Activated CD8-positive, alpha-beta memory T cell treated with anti-CD3 and anti-CD28 coated beads, Interleukin-2, amount 50 U/mL, for 24 hours (primary cell): ENCODE data around the gene DACH1.
"Not testable (repeated sequence)": the region's sequence is repeated elsewhere in the genome, so short reads cannot be mapped to it uniquely, and the experiment has no call there.

ENCODE experiments used
- DNase-seq: peaks from one replicate; pipeline ENCODE4 v3.0.0-alpha.2; 2020; ENCODE audit errors: extremely low read depth

The DACH1 gene

GRCh38 chr13:71867131-71867814 is at the start of gene DACH1:
Gene DACH1, minus strand, starts transcription at chr13:71867204.
- DNase-seq, result no peak

GRCh38 chr13:71913717-71914116 is 46.7 kb upstream of the DACH1 start:
- DNase-seq, result no peak

GRCh38 chr13:71912524-71912923 is 45.5 kb upstream of the DACH1 start:
- no peak for DNase-seq

GRCh38 chr13:71906448-71906847 is 39.4 kb upstream of the DACH1 start:
- no peak for DNase-seq

GRCh38 chr13:71902676-71903075 is 35.7 kb upstream of the DACH1 start:
- DNase-seq, result no peak

GRCh38 chr13:71893506-71893905 is 26.5 kb upstream of the DACH1 start:
- DNase-seq, result not testable (repeated sequence)

GRCh38 chr13:71886880-71887279 is 19.9 kb upstream of the DACH1 start:
- no peak for DNase-seq

- no peak for DNase-seq
Observed at GRCh38 chr13:71882120-71882519, 15.1 kb upstream of the DACH1 start.

- DNase-seq, result no peak
Observed at GRCh38 chr13:71880753-71881541, 13.9 kb upstream of the DACH1 start.

GRCh38 chr13:71879808-71880344 is 12.9 kb upstream of the DACH1 start:
- DNase-seq, result no peak

GRCh38 chr13:71879129-71879535 is 12.1 kb upstream of the DACH1 start:
- no peak for DNase-seq

- no peak for DNase-seq
Observed at GRCh38 chr13:71877256-71877653, 10.3 kb upstream of the DACH1 start.

GRCh38 chr13:71876648-71877255 is 9.7 kb upstream of the DACH1 start:
- no peak for DNase-seq

GRCh38 chr13:71875823-71876222 is 8.8 kb upstream of the DACH1 start:
- no peak for DNase-seq

- DNase-seq, result no peak
Observed at GRCh38 chr13:71874458-71874857, 7.5 kb upstream of the DACH1 start.

- DNase-seq, result no peak
Observed at GRCh38 chr13:71873418-71874247, 6.6 kb upstream of the DACH1 start.

- DNase-seq, result no peak
Observed at GRCh38 chr13:71871844-71872243, 4.8 kb upstream of the DACH1 start.

- no peak for DNase-seq
Observed at GRCh38 chr13:71871176-71871754, 4.3 kb upstream of the DACH1 start.

- DNase-seq, result no peak
Observed at GRCh38 chr13:71870100-71870499, 3.1 kb upstream of the DACH1 start.

- no peak for DNase-seq
Observed at GRCh38 chr13:71869274-71869673, 2.3 kb upstream of the DACH1 start.
